ENCODE results near the gene ITPA. TPM values are rescaled to one million over a fixed set of nuclear protein-coding genes. Genes with fewer than 3 reads are reported as not detected.

The ITPA gene
- total RNA-seq, 1 experiment from 2014 or later: 117 TPM

DNA sequence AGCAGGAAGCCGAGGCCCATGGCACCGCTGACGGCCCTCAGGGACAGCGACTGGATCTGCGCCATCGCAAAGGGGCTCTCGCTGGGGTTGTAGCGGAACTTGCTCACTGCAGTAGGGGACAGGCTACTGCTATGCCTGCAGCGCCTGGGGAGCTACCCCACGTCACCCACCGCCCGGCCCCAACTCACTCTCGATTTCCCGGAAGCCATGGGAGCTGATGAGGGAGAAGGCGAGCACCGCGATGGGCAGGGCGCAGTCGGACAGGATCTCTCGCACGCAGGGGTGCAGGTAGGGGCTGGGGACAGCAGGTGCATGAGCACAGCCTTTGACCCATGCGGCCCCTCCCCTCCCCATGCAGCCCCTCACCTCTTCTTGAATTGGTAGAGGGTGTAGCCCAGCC is 19.9 kb downstream of the ITPA start:
- intact Hi-C loops (cut with micrococcal nuclease): no loop called here
- CTCF ChIA-PET: no interaction called here
- BruUV-seq (replicated peaks): no TSS peak

DNA sequence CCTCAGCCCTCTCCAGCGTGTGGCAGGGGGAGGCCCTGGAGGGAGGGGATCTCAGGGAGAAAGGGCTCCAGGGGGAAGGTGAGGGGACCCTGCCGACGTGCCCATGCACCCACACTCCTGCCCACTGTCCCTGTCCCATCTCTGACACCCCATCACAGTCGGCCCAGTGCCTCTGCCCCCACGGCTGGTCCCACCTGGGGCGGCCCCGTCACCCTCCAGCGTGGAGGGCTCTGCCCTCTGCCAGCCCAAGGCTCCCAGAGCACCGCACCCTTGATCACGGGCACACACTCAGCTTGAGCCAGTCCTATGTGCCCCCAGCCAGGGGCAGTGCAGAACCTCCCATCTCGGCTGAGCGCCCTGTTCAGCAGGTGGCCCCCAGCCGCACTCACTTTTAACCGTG is 20.5 kb downstream of the ITPA start:
- intact Hi-C loops (cut with micrococcal nuclease): no loop called here
- Histone ChIP-seq H4K20me1 (ENCODE audit: low read length) (no peaks in the 10 kb centered on the region), H3K79me2 (ENCODE audit: low read length) (no peaks in the 10 kb centered on the region), H3K9ac (ENCODE audit: low read length) (no peak overlapping the region), H3K36me3 (ENCODE audit: low read depth, low read length) (peaks cover 21% of the 10 kb centered on the region; the same call in 1 of the 2 replicates), H3K4me1 (ENCODE audit: insufficient read depth, low read length) (peaks cover 15% of the 10 kb centered on the region), H3K9me3 (ENCODE audit: low read length) (no peaks in the 10 kb centered on the region), H3K27ac (ENCODE audit: low read length) (no peak overlapping the region), H3K27me3 (ENCODE audit: low read length) (no peaks in the 10 kb centered on the region), H2AFZ (ENCODE audit: low read length) (no peak overlapping the region), H3K9me2 (replicated peaks; ENCODE audit: low read length) (no peaks in the 10 kb centered on the region), H3F3A (ENCODE audit: low read length, unreplicated experiment) (peaks cover 5% of the 10 kb centered on the region), H3K4me3 (ENCODE audit: low read length) (no peak overlapping the region), H3K4me2 (ENCODE audit: low read length) (no peak overlapping the region)
- TF ChIP-seq, protein P1, sequence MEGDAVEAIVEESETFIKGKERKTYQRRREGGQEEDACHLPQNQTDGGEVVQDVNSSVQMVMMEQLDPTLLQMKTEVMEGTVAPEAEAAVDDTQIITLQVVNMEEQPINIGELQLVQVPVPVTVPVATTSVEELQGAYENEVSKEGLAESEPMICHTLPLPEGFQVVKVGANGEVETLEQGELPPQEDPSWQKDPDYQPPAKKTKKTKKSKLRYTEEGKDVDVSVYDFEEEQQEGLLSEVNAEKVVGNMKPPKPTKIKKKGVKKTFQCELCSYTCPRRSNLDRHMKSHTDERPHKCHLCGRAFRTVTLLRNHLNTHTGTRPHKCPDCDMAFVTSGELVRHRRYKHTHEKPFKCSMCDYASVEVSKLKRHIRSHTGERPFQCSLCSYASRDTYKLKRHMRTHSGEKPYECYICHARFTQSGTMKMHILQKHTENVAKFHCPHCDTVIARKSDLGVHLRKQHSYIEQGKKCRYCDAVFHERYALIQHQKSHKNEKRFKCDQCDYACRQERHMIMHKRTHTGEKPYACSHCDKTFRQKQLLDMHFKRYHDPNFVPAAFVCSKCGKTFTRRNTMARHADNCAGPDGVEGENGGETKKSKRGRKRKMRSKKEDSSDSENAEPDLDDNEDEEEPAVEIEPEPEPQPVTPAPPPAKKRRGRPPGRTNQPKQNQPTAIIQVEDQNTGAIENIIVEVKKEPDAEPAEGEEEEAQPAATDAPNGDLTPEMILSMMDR (conservative IDR thresholded peaks at IDR 0.05; ENCODE audit: low read depth, low read length): no peak
- no peak for TF ChIP-seq EZH2 (IDR thresholded peaks at IDR 0.05; ENCODE audit: low read length, unreplicated experiment)
- TF ChIP-seq EZH2phosphoT487 (IDR thresholded peaks at IDR 0.05; ENCODE audit: borderline replicate concordance, low read length): no peak
- POLR2A ChIA-PET (ENCODE audit: unreplicated experiment): no interaction called here
- CTCF ChIA-PET: no interaction called here
- ATAC-seq (no peak), DNase-seq (no peak)
- no TSS peak for BruUV-seq (replicated peaks)

More for the DNA sequence above, 19.9 kb downstream of the ITPA start:
- Histone ChIP-seq H3K36me3 (ENCODE audit: low read depth, low read length) (peaks cover 21% of the 10 kb centered on the region; the same call in 1 of the 2 replicates), H3K9me3 (ENCODE audit: low read length) (no peaks in the 10 kb centered on the region), H3K9ac (ENCODE audit: low read length) (no peak overlapping the region), H3K9me2 (replicated peaks; ENCODE audit: low read length) (no peaks in the 10 kb centered on the region), H3K4me3 (ENCODE audit: low read length) (no peak overlapping the region), H3K27me3 (ENCODE audit: low read length) (no peaks in the 10 kb centered on the region), H3K4me1 (ENCODE audit: insufficient read depth, low read length) (peaks cover 21% of the 10 kb centered on the region), H3K27ac (ENCODE audit: low read length) (no peak overlapping the region), H3K4me2 (ENCODE audit: low read length) (no peak overlapping the region), H2AFZ (ENCODE audit: low read length) (no peak overlapping the region), H3K79me2 (ENCODE audit: low read length) (no peaks in the 10 kb centered on the region), H4K20me1 (ENCODE audit: low read length) (no peaks in the 10 kb centered on the region), H3F3A (ENCODE audit: low read length, unreplicated experiment) (peaks cover 5% of the 10 kb centered on the region)
- ATAC-seq (no peak), DNase-seq (no peak)
- TF ChIP-seq EZH2 (IDR thresholded peaks at IDR 0.05; ENCODE audit: low read length, unreplicated experiment) (no peak), EZH2phosphoT487 (IDR thresholded peaks at IDR 0.05; ENCODE audit: borderline replicate concordance, low read length) (no peak)
- TF ChIP-seq, protein P1 (conservative IDR thresholded peaks at IDR 0.05; ENCODE audit: low read depth, low read length): no peak
- POLR2A ChIA-PET (ENCODE audit: unreplicated experiment): no interaction called here

DNA sequence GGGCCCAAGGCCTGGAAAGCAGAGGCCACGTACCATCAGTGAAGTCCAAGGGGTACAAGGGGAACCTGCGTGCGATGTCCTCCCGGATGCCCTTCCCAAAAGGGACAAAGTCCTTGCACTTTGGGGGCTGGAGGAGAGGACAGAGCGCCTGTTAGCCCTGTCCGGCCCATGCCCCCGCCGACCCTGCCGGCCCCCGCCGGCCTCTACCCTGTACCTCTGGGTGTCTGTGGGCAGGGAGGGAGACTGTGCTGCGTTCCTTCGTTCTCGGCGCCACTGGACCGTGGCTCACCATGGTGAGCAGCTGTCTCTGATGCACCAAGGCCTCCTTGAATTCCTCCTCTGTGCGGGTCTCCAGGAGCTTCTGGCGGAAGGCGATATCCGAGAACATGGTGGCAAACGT is 21.8 kb downstream of the ITPA start:
- H3K27ac ChIP-seq (ENCODE audit: low read length): no peak overlapping the region
- no peaks in the 10 kb centered on the region for H3K9me2 ChIP-seq (replicated peaks; ENCODE audit: low read length)
- intact Hi-C loops (cut with micrococcal nuclease): no loop called here
- no peak for ATAC-seq
- H3K4me2 ChIP-seq (ENCODE audit: low read length): no peak overlapping the region
- no peaks in the 10 kb centered on the region for H3K27me3 ChIP-seq (ENCODE audit: low read length)
- POLR2A ChIA-PET (ENCODE audit: unreplicated experiment): no interaction called here
- TF ChIP-seq EZH2 (IDR thresholded peaks at IDR 0.05; ENCODE audit: low read length, unreplicated experiment) (no peak), EZH2phosphoT487 (IDR thresholded peaks at IDR 0.05; ENCODE audit: borderline replicate concordance, low read length) (no peak)
- TF ChIP-seq, protein P1 (conservative IDR thresholded peaks at IDR 0.05; ENCODE audit: low read depth, low read length): no peak
- H3K9me3 ChIP-seq (ENCODE audit: low read length): no peaks in the 10 kb centered on the region
- H3K4me1 ChIP-seq (ENCODE audit: insufficient read depth, low read length): peaks cover 12% of the 10 kb centered on the region
- H3K4me3 ChIP-seq (ENCODE audit: low read length): no peak overlapping the region
- no peaks in the 10 kb centered on the region for H3F3A ChIP-seq (ENCODE audit: low read length, unreplicated experiment)
- BruUV-seq (replicated peaks): no TSS peak
- no peaks in the 10 kb centered on the region for H3K79me2 ChIP-seq (ENCODE audit: low read length)
- CTCF ChIA-PET: no interaction called here
- no peak overlapping the region for H2AFZ ChIP-seq (ENCODE audit: low read length)
- no peak overlapping the region for H3K9ac ChIP-seq (ENCODE audit: low read length)
- H3K36me3 ChIP-seq (ENCODE audit: low read depth, low read length): peaks cover 20% of the 10 kb centered on the region; the same call in 1 of the 2 replicates
- H4K20me1 ChIP-seq (ENCODE audit: low read length): no peaks in the 10 kb centered on the region
- no peak for DNase-seq

All from PC-3 (cell line).